Measurements from ENCODE around the gene SLC41A2. TPM values are rescaled to one million over a fixed set of nuclear protein-coding genes. Genes with fewer than 3 reads are reported as not detected.

The SLC41A2 gene
- total and polyA plus RNA-seq, 10 of the 15 experiments (the other 5 are each of a cell fraction or from before 2014, with no cell fraction given): 3.5 to 19.0 (median 11.3) TPM

DNA sequence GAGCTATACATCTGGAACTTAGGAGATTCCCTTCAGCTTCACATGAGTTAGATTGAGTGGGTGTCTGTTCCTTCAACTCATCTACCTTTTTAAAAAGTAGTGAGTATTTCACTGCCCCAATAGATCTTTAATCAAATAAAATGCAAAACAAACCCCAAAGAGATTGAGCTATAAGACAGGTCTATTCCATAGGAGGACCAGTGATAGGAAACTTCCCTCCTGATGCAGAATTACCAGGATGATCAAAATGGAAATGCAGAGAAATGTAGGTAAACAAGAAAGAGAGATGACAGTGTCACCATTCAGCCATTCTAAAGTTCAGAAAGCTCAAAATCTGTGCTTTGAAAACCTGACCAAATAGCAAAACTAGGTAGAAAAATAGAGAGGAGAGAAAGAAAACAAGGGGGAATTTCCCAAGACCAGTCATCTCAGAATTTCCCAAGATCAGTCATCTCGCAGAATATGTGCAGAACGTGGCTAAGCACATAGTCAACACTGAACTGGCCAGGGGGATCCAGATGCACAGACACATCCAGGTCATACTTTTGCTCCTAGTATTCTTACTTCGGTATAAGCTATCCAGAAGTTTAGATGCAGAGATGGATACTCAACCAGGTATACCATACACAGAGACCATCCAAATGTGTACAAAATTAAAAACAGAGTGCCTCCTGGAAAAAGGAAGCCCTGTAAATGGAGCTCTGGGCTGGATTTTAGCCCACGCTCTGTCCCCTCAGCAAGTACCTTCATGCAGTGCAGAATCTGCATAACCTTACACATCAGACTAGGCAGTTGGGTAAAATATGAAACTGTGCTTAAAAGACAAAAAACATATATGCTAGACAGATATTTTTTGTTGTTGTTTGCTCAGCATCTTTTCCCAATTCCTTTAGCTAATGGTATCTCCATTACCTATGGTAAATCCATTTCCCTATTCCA, 27.4 kb downstream of the SLC41A2 start (continued):
- TF ChIP-seq TBL1XR1 (IDR thresholded peaks at IDR 0.05; ENCODE audit: low read depth, low read length): 0 out of 2 replicates have a peak, but pooled peaks have one; percentile 26
- TF ChIP-seq KLF5 (IDR thresholded peaks at IDR 0.05; ENCODE audit: partially characterized antibody): no peak
- no peak for TF ChIP-seq BRCA1 (IDR thresholded peaks at IDR 0.05; ENCODE audit: low read depth, low read length)
- TF ChIP-seq, protein P1, sequence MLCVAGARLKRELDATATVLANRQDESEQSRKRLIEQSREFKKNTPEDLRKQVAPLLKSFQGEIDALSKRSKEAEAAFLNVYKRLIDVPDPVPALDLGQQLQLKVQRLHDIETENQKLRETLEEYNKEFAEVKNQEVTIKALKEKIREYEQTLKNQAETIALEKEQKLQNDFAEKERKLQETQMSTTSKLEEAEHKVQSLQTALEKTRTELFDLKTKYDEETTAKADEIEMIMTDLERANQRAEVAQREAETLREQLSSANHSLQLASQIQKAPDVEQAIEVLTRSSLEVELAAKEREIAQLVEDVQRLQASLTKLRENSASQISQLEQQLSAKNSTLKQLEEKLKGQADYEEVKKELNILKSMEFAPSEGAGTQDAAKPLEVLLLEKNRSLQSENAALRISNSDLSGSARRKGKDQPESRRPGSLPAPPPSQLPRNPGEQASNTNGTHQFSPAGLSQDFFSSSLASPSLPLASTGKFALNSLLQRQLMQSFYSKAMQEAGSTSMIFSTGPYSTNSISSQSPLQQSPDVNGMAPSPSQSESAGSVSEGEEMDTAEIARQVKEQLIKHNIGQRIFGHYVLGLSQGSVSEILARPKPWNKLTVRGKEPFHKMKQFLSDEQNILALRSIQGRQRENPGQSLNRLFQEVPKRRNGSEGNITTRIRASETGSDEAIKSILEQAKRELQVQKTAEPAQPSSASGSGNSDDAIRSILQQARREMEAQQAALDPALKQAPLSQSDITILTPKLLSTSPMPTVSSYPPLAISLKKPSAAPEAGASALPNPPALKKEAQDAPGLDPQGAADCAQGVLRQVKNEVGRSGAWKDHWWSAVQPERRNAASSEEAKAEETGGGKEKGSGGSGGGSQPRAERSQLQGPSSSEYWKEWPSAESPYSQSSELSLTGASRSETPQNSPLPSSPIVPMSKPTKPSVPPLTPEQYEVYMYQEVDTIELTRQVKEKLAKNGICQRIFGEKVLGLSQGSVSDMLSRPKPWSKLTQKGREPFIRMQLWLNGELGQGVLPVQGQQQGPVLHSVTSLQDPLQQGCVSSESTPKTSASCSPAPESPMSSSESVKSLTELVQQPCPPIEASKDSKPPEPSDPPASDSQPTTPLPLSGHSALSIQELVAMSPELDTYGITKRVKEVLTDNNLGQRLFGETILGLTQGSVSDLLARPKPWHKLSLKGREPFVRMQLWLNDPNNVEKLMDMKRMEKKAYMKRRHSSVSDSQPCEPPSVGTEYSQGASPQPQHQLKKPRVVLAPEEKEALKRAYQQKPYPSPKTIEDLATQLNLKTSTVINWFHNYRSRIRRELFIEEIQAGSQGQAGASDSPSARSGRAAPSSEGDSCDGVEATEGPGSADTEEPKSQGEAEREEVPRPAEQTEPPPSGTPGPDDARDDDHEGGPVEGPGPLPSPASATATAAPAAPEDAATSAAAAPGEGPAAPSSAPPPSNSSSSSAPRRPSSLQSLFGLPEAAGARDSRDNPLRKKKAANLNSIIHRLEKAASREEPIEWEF (IDR thresholded peaks at IDR 0.05; ENCODE audit: insufficient replicate concordance, low read depth, low read length): no peak
- TF ChIP-seq, protein P2, sequence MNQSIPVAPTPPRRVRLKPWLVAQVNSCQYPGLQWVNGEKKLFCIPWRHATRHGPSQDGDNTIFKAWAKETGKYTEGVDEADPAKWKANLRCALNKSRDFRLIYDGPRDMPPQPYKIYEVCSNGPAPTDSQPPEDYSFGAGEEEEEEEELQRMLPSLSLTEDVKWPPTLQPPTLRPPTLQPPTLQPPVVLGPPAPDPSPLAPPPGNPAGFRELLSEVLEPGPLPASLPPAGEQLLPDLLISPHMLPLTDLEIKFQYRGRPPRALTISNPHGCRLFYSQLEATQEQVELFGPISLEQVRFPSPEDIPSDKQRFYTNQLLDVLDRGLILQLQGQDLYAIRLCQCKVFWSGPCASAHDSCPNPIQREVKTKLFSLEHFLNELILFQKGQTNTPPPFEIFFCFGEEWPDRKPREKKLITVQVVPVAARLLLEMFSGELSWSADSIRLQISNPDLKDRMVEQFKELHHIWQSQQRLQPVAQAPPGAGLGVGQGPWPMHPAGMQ (IDR thresholded peaks at IDR 0.05; ENCODE audit: borderline replicate concordance): no peak
- peak in 1 of 2 experiments; percentile 81; a peak in 1 of 4 replicates for TF ChIP-seq CEBPB (IDR thresholded peaks at IDR 0.05; ENCODE audit: borderline replicate concordance in 1 of 2, low read depth in 2 of 2, low read length in 2 of 2)
- 0 out of 2 replicates have a peak, but pooled peaks have one; percentile 59 for TF ChIP-seq MTA3 (IDR thresholded peaks at IDR 0.05; ENCODE audit: borderline replicate concordance, low read length)
- peak in 1 of 2 experiments; percentile 67; a peak in 1 of 4 replicates for TF ChIP-seq SRF (IDR thresholded peaks at IDR 0.05; ENCODE audit: low read depth in 2 of 2, low read length in 2 of 2)
- TF ChIP-seq POLR2AphosphoS5 (IDR thresholded peaks at IDR 0.05; ENCODE audit: low read length): 0 out of 2 replicates have a peak, but pooled peaks have one; percentile 35
- TF ChIP-seq MEF2B (IDR thresholded peaks at IDR 0.05; ENCODE audit: partially characterized antibody, poor library complexity, severe bottlenecking): peak; percentile 22
- TF ChIP-seq CREM (IDR thresholded peaks at IDR 0.05; ENCODE audit: low read depth): peak; percentile 89
- TF ChIP-seq MYC (IDR thresholded peaks at IDR 0.05; ENCODE audit: insufficient read depth, insufficient read length, insufficient replicate concordance, low read length, severe bottlenecking): no peak
- peak; percentile 57 for TF ChIP-seq SP1 (IDR thresholded peaks at IDR 0.05; ENCODE audit: low read depth, low read length)
- TF ChIP-seq, protein P3, sequence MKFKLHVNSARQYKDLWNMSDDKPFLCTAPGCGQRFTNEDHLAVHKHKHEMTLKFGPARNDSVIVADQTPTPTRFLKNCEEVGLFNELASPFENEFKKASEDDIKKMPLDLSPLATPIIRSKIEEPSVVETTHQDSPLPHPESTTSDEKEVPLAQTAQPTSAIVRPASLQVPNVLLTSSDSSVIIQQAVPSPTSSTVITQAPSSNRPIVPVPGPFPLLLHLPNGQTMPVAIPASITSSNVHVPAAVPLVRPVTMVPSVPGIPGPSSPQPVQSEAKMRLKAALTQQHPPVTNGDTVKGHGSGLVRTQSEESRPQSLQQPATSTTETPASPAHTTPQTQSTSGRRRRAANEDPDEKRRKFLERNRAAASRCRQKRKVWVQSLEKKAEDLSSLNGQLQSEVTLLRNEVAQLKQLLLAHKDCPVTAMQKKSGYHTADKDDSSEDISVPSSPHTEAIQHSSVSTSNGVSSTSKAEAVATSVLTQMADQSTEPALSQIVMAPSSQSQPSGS (IDR thresholded peaks at IDR 0.05; ENCODE audit: low read length): peak; percentile 90
- TF ChIP-seq MLLT1 (IDR thresholded peaks at IDR 0.05): peak; percentile 17; the same call in 1 of the 2 replicates
- no peak for TF ChIP-seq LARP7 (IDR thresholded peaks at IDR 0.05)
- no peak for TF ChIP-seq HSF1 (IDR thresholded peaks at IDR 0.05; ENCODE audit: low read depth, low read length)

All from GM12878 (cell line).